ENCODE data around the gene ASB2.
A peak's percentile ranks its signal among the peaks of the same experiment; 100 is the strongest.

The ASB2 gene

DNA sequence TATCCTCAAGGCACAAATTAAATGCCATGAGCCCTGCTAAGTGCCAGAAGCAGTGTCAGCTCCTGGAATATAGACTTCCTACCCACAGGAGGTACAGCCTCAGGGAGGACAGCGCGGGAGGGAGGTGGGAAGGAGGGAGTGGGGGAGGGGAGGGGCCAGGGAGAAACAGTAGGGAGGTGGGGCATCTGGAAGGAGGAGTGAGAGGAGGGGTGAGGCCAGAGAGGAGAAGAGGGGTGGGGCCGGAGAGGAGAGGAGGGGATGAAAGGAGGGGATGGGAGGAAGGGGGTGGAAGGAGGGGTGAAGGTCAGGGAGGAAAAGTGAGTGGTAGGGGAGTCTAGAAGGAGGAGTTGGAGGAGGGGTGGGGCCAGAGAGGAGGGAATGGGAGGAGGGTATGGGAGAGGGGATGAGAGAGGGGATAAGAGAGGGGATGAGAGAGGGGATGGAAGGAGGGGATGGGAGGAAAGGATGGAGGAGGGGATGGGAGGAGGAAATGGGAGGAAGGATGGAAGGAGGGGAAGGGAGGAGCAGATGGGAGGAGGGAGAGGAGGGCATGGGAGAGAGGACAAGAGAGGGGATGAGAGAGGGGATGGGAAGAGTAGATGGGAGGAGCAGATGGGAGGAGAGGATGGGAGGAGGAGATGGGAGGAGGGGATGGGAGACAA lies 11.6 kb upstream of the ASB2 start:
- Histone ChIP-seq H3K4me3 (ENCODE audit: low read depth, low read length) (no peak overlapping the region), H3K27ac (no peak overlapping the region), H3K36me3 (replicated peaks) (no peaks in the 10 kb centered on the region), H3K27me3 (replicated peaks) (peaks cover 2% of the 10 kb centered on the region)
- in situ Hi-C loops (cut with HindIII; ENCODE audit: low pct_ligation_motif_present, low sequenced_read_pairs) = no loop called here
- TF ChIP-seq CTCF (IDR thresholded peaks at IDR 0.05; ENCODE audit: low read depth, low read length, missing control alignments) = no peak
- DNase-seq = no peak

GRCh38 chr14:93987376-93987775 lies 11.0 kb upstream of the ASB2 start:
- Histone ChIP-seq H3K27me3 (replicated peaks) (peaks cover 2% of the 10 kb centered on the region), H3K4me3 (ENCODE audit: low read depth, low read length) (no peak overlapping the region), H3K27ac (no peak overlapping the region), H3K36me3 (replicated peaks) (no peaks in the 10 kb centered on the region)
- no peak for TF ChIP-seq CTCF (IDR thresholded peaks at IDR 0.05; ENCODE audit: low read depth, low read length, missing control alignments)
- DNase-seq = no peak
- in situ Hi-C loops (cut with HindIII; ENCODE audit: low pct_ligation_motif_present, low sequenced_read_pairs) = no loop called here

GRCh38 chr14:93986955-93987354 lies 10.6 kb upstream of the ASB2 start:
- in situ Hi-C loops (cut with HindIII; ENCODE audit: low pct_ligation_motif_present, low sequenced_read_pairs) = no loop called here
- no peak for TF ChIP-seq CTCF (IDR thresholded peaks at IDR 0.05; ENCODE audit: low read depth, low read length, missing control alignments)
- Histone ChIP-seq H3K27ac (no peak overlapping the region), H3K27me3 (replicated peaks) (peaks cover 2% of the 10 kb centered on the region), H3K4me3 (ENCODE audit: low read depth, low read length) (no peak overlapping the region), H3K36me3 (replicated peaks) (no peaks in the 10 kb centered on the region)
- no peak for DNase-seq

- H3K27ac ChIP-seq = no peak overlapping the region
- peak; percentile 89 for DNase-seq
- in situ Hi-C loops (cut with HindIII; ENCODE audit: low pct_ligation_motif_present, low sequenced_read_pairs) = no loop called here
- H3K4me3 ChIP-seq (ENCODE audit: low read depth, low read length) = no peak overlapping the region
- no peaks in the 10 kb centered on the region for H3K36me3 ChIP-seq (replicated peaks)
- peaks cover 2% of the 10 kb centered on the region for H3K27me3 ChIP-seq (replicated peaks)
- peak; percentile 69 for TF ChIP-seq CTCF (IDR thresholded peaks at IDR 0.05; ENCODE audit: low read depth, low read length, missing control alignments)
Measured at GRCh38 chr14:93984987-93985410, 8.6 kb upstream of the ASB2 start.

DNA sequence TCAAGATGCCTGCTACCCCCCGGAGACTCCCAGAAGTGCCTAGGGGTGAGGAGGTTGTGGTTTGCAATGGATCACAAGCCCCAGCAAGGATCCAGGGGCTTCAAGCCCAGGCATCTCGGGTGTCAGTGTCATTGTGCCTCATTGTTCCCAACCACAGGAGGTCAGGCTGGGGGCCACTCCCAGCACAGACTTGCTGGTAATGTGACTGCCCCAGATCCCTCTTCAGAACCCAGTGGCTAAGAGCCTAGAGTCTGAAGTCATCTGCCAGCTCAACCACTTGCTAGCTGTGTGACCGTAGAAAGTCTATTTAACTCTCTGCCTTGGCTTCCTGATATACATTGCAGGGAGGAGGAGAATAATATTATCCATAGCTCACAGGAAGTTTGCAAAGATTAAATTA lies 7.7 kb upstream of the ASB2 start:
- no peaks in the 10 kb centered on the region for H3K36me3 ChIP-seq (replicated peaks)
- peak; percentile 31 for DNase-seq
- no peak for TF ChIP-seq CTCF (IDR thresholded peaks at IDR 0.05; ENCODE audit: low read depth, low read length, missing control alignments)
- H3K27me3 ChIP-seq (replicated peaks) = no peaks in the 10 kb centered on the region
- H3K4me3 ChIP-seq (ENCODE audit: low read depth, low read length) = no peak overlapping the region
- no peak overlapping the region for H3K27ac ChIP-seq
- in situ Hi-C loops (cut with HindIII; ENCODE audit: low pct_ligation_motif_present, low sequenced_read_pairs) = no loop called here
